Colonic mucosa (tissue), 4 donors: Measurements from ENCODE around the gene DRD2. TPM values are rescaled to one million over a fixed set of nuclear protein-coding genes. Genes with fewer than 3 reads are reported as not detected.

Experiments used
- DNase-seq: peaks from one replicate; pipeline ENCODE4 v3.0.0-alpha.2; 2020
- H3K27ac ChIP-seq: fragments of 200-600 bp; one replicate; pipeline ENCODE4 v1.8.0; 2021
- H3K27me3 ChIP-seq: fragments of 200-600 bp; one replicate; pipeline ENCODE4 v1.8.0; 2021
- H3K36me3 ChIP-seq: fragments of 200-600 bp; one replicate; pipeline ENCODE4 v1.8.0; 2021
- H3K4me1 ChIP-seq: fragments of 200-600 bp; one replicate; pipeline ENCODE4 v1.8.0; 2021; ENCODE audit warnings: mild to moderate bottlenecking
- H3K4me3 ChIP-seq: fragments of 200-600 bp; one replicate; pipeline ENCODE4 v1.8.0; 2021
- H3K9ac ChIP-seq, 2 donors: one replicate each; pipeline ENCODE4 v1.7.0; 2013; ENCODE audit warnings: control low read depth in 2 of 2, low read depth in 2 of 2, low read length in 2 of 2
- H3K9me3 ChIP-seq: fragments of 200-600 bp; one replicate; pipeline ENCODE4 v1.8.0; 2021
- intact Hi-C: fragments of 100-400 bp; cut with DNase I; formaldehyde crosslinking; loops from one replicate; pipeline ENCODE4 v1.14.1; 2022
- total RNA-seq, 2 donors: library from RNA; stranded (reverse); fragmentation: NEBNext Ultra II Directional in 1 of 2; extraction: Animal tissue kit (Norgen Biotek cat#: 25700) in 1 of 2; gene quantifications; one replicate each; pipeline ENCODE4 v1.2.1, GENCODE V29; 2021
- TF ChIP-seq, protein P1 (sequence below): fragments of 200-600 bp; IDR thresholded peaks from one replicate; pipeline ENCODE4 v1.8.0; 2022; ENCODE audit warnings: antibody characterized with exemption, mild to moderate bottlenecking
- donor health status: healthy.
- donor health status: DM: no; HTN: no; CAD: no.
- donor health status: DM: no; HTN: no; CAD: no.

Gene DRD2
- total RNA-seq, 2 donors from 2014 or later: 0.10 to 0.27 TPM

DNA sequence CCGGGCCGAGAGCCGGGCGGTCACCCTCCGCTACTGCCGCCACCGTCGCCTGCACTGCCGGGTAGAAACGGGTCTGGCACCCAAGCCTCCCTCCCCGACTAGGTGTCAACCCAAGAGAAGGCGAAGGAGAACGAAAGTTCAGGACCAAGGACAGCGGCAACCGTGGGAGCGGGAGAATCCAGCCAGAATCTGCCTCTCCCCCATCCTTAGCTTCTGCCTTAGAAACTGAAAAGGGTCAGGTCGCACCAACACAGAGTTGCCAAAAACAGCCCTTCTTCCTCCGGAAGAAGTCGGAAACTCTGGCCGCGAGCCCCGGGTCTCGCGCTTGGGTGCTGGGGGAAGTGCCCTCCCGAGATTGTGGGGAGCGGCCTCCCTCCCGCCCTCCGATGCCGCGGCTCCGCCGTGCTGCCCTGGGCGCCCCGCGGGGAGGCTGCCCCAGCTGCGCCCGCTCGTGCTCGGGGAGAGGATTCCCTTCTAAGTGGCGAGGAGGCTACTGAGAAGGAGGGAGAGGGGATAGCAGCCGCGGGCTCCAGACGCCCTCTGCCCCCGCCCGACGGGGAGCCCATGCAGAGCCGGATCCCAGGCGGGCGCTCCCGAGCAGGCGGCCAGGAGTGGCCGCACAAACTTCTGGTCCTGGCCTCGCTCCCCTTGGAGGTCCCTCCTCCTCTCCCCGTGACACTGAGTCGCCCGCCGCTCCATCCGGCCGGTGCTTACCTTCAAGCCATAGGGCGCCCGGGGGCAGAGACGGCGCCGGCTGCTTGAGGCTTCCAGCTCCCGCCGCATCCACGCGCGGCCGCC lies 637 bp downstream of the DRD2 start:
- TF ChIP-seq, protein P1, sequence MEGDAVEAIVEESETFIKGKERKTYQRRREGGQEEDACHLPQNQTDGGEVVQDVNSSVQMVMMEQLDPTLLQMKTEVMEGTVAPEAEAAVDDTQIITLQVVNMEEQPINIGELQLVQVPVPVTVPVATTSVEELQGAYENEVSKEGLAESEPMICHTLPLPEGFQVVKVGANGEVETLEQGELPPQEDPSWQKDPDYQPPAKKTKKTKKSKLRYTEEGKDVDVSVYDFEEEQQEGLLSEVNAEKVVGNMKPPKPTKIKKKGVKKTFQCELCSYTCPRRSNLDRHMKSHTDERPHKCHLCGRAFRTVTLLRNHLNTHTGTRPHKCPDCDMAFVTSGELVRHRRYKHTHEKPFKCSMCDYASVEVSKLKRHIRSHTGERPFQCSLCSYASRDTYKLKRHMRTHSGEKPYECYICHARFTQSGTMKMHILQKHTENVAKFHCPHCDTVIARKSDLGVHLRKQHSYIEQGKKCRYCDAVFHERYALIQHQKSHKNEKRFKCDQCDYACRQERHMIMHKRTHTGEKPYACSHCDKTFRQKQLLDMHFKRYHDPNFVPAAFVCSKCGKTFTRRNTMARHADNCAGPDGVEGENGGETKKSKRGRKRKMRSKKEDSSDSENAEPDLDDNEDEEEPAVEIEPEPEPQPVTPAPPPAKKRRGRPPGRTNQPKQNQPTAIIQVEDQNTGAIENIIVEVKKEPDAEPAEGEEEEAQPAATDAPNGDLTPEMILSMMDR: no peak
- H3K9ac ChIP-seq: no peak overlapping the region
- no peaks in the 10 kb centered on the region for H3K36me3 ChIP-seq
- peak; percentile 79 for DNase-seq
- H3K27ac ChIP-seq: no peak overlapping the region
- H3K9me3 ChIP-seq: no peaks in the 10 kb centered on the region
- intact Hi-C loops: no loop called here
- H3K4me1 ChIP-seq: no peaks in the 10 kb centered on the region
- no peak overlapping the region for H3K4me3 ChIP-seq
- H3K27me3 ChIP-seq: peaks cover 27% of the 10 kb centered on the region

DNA sequence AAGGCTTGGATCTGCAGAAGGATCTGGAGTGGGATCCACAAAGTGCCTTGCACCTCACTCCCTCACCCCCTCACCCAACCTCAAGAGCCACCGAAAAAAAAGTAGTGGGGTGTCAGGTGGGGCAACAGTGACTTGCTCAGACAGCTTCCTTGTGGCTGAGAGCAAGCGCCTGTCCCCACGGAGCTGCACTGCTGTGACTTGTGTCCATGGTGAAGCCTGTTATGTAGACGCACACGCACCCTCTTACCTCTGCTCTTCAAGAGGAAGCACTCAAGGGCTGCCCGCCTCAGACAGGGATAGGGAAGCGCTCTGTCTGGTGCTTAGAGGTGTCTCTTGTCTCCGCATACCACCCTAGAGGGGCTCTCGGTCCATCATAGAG lies 1.2 kb downstream of the DRD2 start:
- H3K27me3 ChIP-seq: peaks cover 27% of the 10 kb centered on the region

DNA sequence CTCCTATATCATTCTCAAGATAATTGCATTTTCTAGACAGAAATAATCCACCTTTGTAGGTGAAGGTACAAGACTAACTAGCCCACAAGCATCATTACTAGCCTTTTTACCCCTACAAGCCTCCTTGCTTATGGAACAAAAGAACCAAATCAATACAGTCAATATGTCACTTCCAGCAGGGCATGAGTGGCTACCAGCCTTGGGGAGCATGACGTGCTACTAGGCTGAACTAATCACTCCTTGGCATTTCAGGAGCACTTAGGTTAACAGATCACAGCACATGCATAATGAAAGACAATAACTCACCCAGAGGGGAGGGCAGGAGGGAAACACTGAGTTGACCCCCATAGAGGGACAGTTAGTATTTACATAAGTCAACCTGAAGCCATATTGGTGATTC lies 2.7 kb downstream of the DRD2 start:
- TF ChIP-seq, protein P1: no peak
- H3K4me3 ChIP-seq: no peak overlapping the region
- peaks cover 27% of the 10 kb centered on the region for H3K27me3 ChIP-seq
- no peak overlapping the region for H3K27ac ChIP-seq
- intact Hi-C loops: no loop called here
- no peaks in the 10 kb centered on the region for H3K36me3 ChIP-seq
- no peak for DNase-seq
- no peak overlapping the region for H3K9ac ChIP-seq
- H3K9me3 ChIP-seq: no peaks in the 10 kb centered on the region
- no peaks in the 10 kb centered on the region for H3K4me1 ChIP-seq

More for the DNA sequence above, 1.2 kb downstream of the DRD2 start:
- H3K4me3 ChIP-seq: no peak overlapping the region
- no peaks in the 10 kb centered on the region for H3K36me3 ChIP-seq
- intact Hi-C loops: no loop called here
- TF ChIP-seq, protein P1: no peak
- H3K9me3 ChIP-seq: no peaks in the 10 kb centered on the region
- no peak overlapping the region for H3K9ac ChIP-seq
- H3K27ac ChIP-seq: no peak overlapping the region
- no peaks in the 10 kb centered on the region for H3K4me1 ChIP-seq
- no peak for DNase-seq

DNA sequence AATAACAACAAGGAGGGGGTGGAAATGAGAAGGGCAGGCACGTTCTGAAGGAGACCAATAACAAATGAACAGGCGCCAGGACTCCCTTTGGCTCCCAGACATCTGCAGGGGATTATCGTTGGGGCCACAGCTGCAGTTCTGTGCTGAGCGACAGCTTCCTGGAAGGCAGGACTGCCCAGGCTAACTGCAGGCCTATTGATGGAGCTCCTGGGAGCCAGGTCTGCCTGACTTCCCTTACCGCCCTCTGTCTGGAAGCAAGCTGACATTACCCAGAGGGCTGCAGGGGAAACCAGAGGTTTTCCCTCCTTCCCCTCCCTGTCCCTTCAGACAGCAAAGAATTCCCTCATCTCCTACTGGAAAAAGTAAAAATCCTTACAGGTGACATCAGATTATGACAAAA lies 5.0 kb downstream of the DRD2 start:
- H3K4me1 ChIP-seq: no peaks in the 10 kb centered on the region
- DNase-seq: no peak
- H3K27ac ChIP-seq: no peak overlapping the region
- intact Hi-C loops: no loop called here
- no peak overlapping the region for H3K9ac ChIP-seq
- no peaks in the 10 kb centered on the region for H3K36me3 ChIP-seq
- TF ChIP-seq, protein P1: no peak
- H3K27me3 ChIP-seq: peaks cover 16% of the 10 kb centered on the region
- no peaks in the 10 kb centered on the region for H3K9me3 ChIP-seq
- H3K4me3 ChIP-seq: no peak overlapping the region

DNA sequence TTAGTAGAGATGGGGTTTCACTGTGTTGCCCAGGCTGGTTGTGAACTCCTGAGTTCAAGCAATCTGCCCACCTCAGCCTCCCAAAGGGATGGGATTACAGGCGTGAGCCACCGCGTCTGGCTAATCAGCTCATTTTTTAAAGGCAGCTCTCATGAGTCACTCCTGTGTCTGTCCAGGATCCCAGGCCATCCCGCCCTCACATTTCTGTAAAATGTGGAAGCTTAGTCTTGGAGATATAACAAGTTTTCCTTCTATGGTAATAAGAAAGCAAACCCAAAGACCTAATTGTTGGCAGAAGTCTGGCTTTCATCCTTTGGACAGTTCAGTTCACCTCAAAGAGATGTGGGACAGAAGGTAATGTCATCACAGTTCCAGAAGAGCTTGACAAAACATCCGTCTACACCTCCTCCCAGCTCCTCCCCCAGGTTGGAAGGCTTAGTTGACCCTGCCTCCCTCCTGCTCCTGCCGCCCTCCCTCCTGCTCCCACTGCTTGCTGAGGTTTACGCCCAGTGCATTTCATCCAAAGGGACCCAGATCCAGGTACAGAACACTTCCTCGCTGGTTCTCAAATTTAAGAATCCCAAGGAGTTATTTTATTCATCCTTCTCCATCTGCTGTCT lies 6.4 kb downstream of the DRD2 start:
- DNase-seq: no peak
- TF ChIP-seq, protein P1: no peak
- Histone ChIP-seq H3K9me3 (no peaks in the 10 kb centered on the region), H3K4me1 (no peaks in the 10 kb centered on the region), H3K27me3 (peaks cover 4% of the 10 kb centered on the region), H3K4me3 (no peak overlapping the region), H3K27ac (no peak overlapping the region), H3K9ac (no peak overlapping the region), H3K36me3 (no peaks in the 10 kb centered on the region)
- intact Hi-C loops: no loop called here
